CD4-positive, alpha-beta T cell (primary cell): ENCODE data around the gene ARL6IP6. TPM values are rescaled to one million over a fixed set of nuclear protein-coding genes. Genes with fewer than 3 reads are reported as not detected.
A peak's percentile ranks its signal among the peaks of the same experiment; 100 is the strongest.
"Not testable (repeated sequence)": the region's sequence is repeated elsewhere in the genome, so short reads cannot be mapped to it uniquely, and the experiment has no call there.

Source experiments
- ATAC-seq: fragments of 200-7000 bp; cut with Tn5 transposase; one replicate; pipeline ENCODE4 v1.10.0; 2022; ENCODE audit warnings: mild to moderate bottlenecking; ENCODE audit not compliant: poor library complexity
- CTCF ChIA-PET: fragments of 350-600 bp; sonication (Branson Sonifier 250); formaldehyde crosslinking; loops from one replicate; lab custom pipeline; 2021; ENCODE audit warnings: antibody characterized with exemption, inconsistent platforms; lab: Charles Lee
- POLR2A ChIA-PET: fragments of 350-600 bp; sonication (Branson Sonifier 250); formaldehyde crosslinking; loops from one replicate; lab custom pipeline; 2021; ENCODE audit warnings: antibody characterized with exemption, inconsistent platforms; lab: Charles Lee
- DNase-seq, 14 experiments: peaks; one replicate each; pipeline ENCODE4 v3.0.0-alpha.2; 2013 to 2020; ENCODE audit warnings: mixed read lengths in 2 of 14
- H3K27ac ChIP-seq, 2 donors: one replicate each; pipeline versions ENCODE4 v1.5.1 to v1.7.0; 2013; ENCODE audit warnings: low read length in 2 of 2, low read depth in 1 of 2, mild to moderate bottlenecking in 1 of 2
- H3K27me3 ChIP-seq, 2 experiments: 1 replicate in 1 of 2; 2 replicates in 1 of 2; pipeline versions ENCODE4 v1.6.1 to v1.7.0; 2013; ENCODE audit warnings: low read length in 2 of 2, control low read depth in 1 of 2, mild to moderate bottlenecking in 1 of 2, moderate library complexity in 1 of 2; ENCODE audit not compliant: insufficient read depth in 2 of 2, control insufficient read depth in 1 of 2
- H3K36me3 ChIP-seq: one replicate; pipeline ENCODE4 v1.6.1; 2013; ENCODE audit warnings: low read length, control low read depth; ENCODE audit not compliant: insufficient read depth
- H3K4me1 ChIP-seq: one replicate; pipeline ENCODE4 v1.6.1; 2013; ENCODE audit warnings: low read length, control low read depth; ENCODE audit not compliant: insufficient read depth
- H3K4me3 ChIP-seq: one replicate; pipeline ENCODE4 v1.5.1; 2013; ENCODE audit warnings: mild to moderate bottlenecking, low read length, moderate library complexity
- H3K9me3 ChIP-seq, 2 experiments: 1 replicate in 1 of 2; 2 replicates in 1 of 2; pipeline versions ENCODE4 v1.6.1 to v1.7.0; 2013; ENCODE audit warnings: low read length in 2 of 2, mild to moderate bottlenecking in 2 of 2, control low read depth in 1 of 2, moderate library complexity in 1 of 2; ENCODE audit not compliant: control insufficient read depth in 1 of 2, insufficient read depth in 1 of 2
- H3K27ac Mint-ChIP-seq: one replicate; pipeline ENCODE4 v1.8.0; 2020; ENCODE audit warnings: mixed read lengths
- H3K27me3 Mint-ChIP-seq: one replicate; pipeline ENCODE4 v1.8.0; 2021; ENCODE audit warnings: mixed read lengths
- H3K36me3 Mint-ChIP-seq: one replicate; pipeline ENCODE4 v1.8.0; 2021; ENCODE audit warnings: low read depth, mixed read lengths
- H3K4me1 Mint-ChIP-seq: one replicate; pipeline ENCODE4 v1.8.0; 2021; ENCODE audit warnings: low read depth, mixed read lengths
- H3K4me3 Mint-ChIP-seq: one replicate; pipeline ENCODE4 v1.8.0; 2020; ENCODE audit warnings: mild to moderate bottlenecking, mixed read lengths
- H3K9me3 Mint-ChIP-seq: one replicate; pipeline ENCODE4 v1.8.0; 2020; ENCODE audit warnings: mixed read lengths
- intact Hi-C, 2 experiments: fragments of 100-400 bp; cut with DNase I in 1 of 2; cut with micrococcal nuclease in 1 of 2; formaldehyde crosslinking; loops; one replicate each; pipeline versions ENCODE4 v1.15.1 to v1.9.0; 2023 to 2025; cut with DNase I, micrococcal nuclease
- total RNA-seq, 174 experiments: library from RNA in 2 of 174; stranded (reverse) in 2 of 174; gene quantifications; one replicate each; pipeline ENCODE4 v1.2.3 and lab custom pipeline; 2021 to 2026
- TF ChIP-seq, protein P1 (sequence below): fragments of 200-600 bp; IDR thresholded peaks from one replicate; pipeline ENCODE4 v1.8.0; 2022; ENCODE audit warnings: antibody characterized with exemption, mild to moderate bottlenecking

The ARL6IP6 gene
- total RNA-seq, 2 experiments from 2014 or later, result 6.3 to 6.7 TPM

- H3K36me3 Mint-ChIP-seq, result peaks cover 57% of the 10 kb centered on the region
- peak in 3 of 14 experiments; percentile 1 to 20 (median 14) for DNase-seq
Measured at GRCh38 chr2:152743002-152743401, 24.6 kb downstream of the ARL6IP6 start.

DNA sequence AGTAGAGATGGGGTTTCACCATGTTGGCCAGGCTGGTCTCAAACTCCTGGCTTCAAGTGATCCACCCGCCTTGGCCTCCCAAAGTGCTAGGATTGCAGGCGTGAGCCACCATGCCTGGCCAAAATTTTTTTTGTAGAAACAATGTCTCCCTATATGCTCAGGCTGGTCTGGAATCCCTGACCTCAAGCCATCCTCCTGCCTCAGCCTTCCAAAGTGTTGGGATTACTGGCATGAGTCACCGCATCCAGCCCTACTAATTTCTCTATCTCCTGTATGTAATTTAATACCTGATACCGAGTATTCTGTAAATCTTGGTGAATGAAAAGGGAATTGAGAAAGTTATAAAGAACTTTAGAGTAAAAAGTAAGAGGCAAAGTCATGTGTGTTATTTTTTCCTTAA lies 29.3 kb downstream of the ARL6IP6 start:
- H3K27me3 Mint-ChIP-seq, POLR2A ChIA-PET, CTCF ChIA-PET, H3K4me3 ChIP-seq, ATAC-seq, H3K27ac ChIP-seq, H3K27me3 ChIP-seq, H3K27ac Mint-ChIP-seq, H3K9me3 ChIP-seq, DNase-seq, H3K4me3 Mint-ChIP-seq, H3K4me1 ChIP-seq, H3K9me3 Mint-ChIP-seq: not testable (repeated sequence)
- intact Hi-C loops, result loop anchor here in 1 of 2 experiments (10.0 kb wide), 1 partner anchor 713 kb away; no protein-coding TSS in a partner anchor
- Mint-ChIP-seq H3K36me3 (peaks cover 71% of the 10 kb centered on the region), H3K4me1 (peaks cover 18% of the 10 kb centered on the region)
- peaks cover 18% of the 10 kb centered on the region for H3K36me3 ChIP-seq

More at GRCh38 chr2:152743002-152743401, 24.6 kb downstream of the ARL6IP6 start:
- Histone ChIP-seq H3K4me1 (no peaks in the 10 kb centered on the region), H3K27me3 (no peaks in the 10 kb centered on the region), H3K9me3 (no peaks in the 10 kb centered on the region), H3K27ac (no peak overlapping the region), H3K36me3 (no peaks in the 10 kb centered on the region), H3K4me3 (no peak overlapping the region)
- peak; percentile 45 for ATAC-seq
- TF ChIP-seq, protein P1, sequence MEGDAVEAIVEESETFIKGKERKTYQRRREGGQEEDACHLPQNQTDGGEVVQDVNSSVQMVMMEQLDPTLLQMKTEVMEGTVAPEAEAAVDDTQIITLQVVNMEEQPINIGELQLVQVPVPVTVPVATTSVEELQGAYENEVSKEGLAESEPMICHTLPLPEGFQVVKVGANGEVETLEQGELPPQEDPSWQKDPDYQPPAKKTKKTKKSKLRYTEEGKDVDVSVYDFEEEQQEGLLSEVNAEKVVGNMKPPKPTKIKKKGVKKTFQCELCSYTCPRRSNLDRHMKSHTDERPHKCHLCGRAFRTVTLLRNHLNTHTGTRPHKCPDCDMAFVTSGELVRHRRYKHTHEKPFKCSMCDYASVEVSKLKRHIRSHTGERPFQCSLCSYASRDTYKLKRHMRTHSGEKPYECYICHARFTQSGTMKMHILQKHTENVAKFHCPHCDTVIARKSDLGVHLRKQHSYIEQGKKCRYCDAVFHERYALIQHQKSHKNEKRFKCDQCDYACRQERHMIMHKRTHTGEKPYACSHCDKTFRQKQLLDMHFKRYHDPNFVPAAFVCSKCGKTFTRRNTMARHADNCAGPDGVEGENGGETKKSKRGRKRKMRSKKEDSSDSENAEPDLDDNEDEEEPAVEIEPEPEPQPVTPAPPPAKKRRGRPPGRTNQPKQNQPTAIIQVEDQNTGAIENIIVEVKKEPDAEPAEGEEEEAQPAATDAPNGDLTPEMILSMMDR, result peak; percentile 24
- H3K4me3 Mint-ChIP-seq, result no peak overlapping the region
- CTCF ChIA-PET, result interaction anchor here (1.4 to 1.7 kb wide), 3 partner anchors 21 to 566 kb away, joined by 4 to 6 read pairs (median 5); partner anchors contain the start of gene PRPF40A
- peaks cover 14% of the 10 kb centered on the region for H3K4me1 Mint-ChIP-seq
- intact Hi-C loops, result loop anchor here (5.0 to 10.0 kb wide), 3 partner anchors 706 to 734 kb away; partner anchors contain the start of gene RPRM (in 2 of the 2)
- H3K27ac Mint-ChIP-seq, result no peak overlapping the region
- POLR2A ChIA-PET, result interaction anchor here (1.3 kb wide), 1 partner anchor 12 kb away, joined by 3 read pairs; no protein-coding TSS in a partner anchor
- H3K9me3 Mint-ChIP-seq, result no peaks in the 10 kb centered on the region
- H3K27me3 Mint-ChIP-seq, result no peaks in the 10 kb centered on the region

- DNase-seq (no peak), ATAC-seq (no peak)
- H3K4me1 ChIP-seq, result no peaks in the 10 kb centered on the region
- Mint-ChIP-seq H3K4me1 (no peaks in the 10 kb centered on the region), H3K9me3 (no peaks in the 10 kb centered on the region), H3K27ac (no peak overlapping the region), H3K27me3 (no peaks in the 10 kb centered on the region), H3K36me3 (peaks cover 61% of the 10 kb centered on the region), H3K4me3 (no peak overlapping the region)
- no peaks in the 10 kb centered on the region for H3K9me3 ChIP-seq
- TF ChIP-seq, protein P1, result no peak
- CTCF ChIA-PET, result no interaction called here
- POLR2A ChIA-PET, result no interaction called here
- intact Hi-C loops, result no loop called here
- H3K36me3 ChIP-seq, result peaks cover 36% of the 10 kb centered on the region
- H3K27me3 ChIP-seq, result no peaks in the 10 kb centered on the region
- H3K27ac ChIP-seq, result no peak overlapping the region
- H3K4me3 ChIP-seq, result no peak overlapping the region
Measured at GRCh38 chr2:152755029-152755428, 36.6 kb downstream of the ARL6IP6 start.
